HG02642 (cell line): ENCODE measurements around the gene MTA2.
"Not testable (repeated sequence)": the region's sequence is repeated elsewhere in the genome, so short reads cannot be mapped to it uniquely, and the experiment has no call there.

ENCODE experiments used
- ATAC-seq: cut with Tn5 transposase; IDR thresholded peaks from one replicate; pipeline ENCODE4 v1.9.1; 2021; ENCODE audit warnings: mild to moderate bottlenecking; ENCODE audit not compliant: unreplicated experiment, poor library complexity

MTA2 gene

DNA sequence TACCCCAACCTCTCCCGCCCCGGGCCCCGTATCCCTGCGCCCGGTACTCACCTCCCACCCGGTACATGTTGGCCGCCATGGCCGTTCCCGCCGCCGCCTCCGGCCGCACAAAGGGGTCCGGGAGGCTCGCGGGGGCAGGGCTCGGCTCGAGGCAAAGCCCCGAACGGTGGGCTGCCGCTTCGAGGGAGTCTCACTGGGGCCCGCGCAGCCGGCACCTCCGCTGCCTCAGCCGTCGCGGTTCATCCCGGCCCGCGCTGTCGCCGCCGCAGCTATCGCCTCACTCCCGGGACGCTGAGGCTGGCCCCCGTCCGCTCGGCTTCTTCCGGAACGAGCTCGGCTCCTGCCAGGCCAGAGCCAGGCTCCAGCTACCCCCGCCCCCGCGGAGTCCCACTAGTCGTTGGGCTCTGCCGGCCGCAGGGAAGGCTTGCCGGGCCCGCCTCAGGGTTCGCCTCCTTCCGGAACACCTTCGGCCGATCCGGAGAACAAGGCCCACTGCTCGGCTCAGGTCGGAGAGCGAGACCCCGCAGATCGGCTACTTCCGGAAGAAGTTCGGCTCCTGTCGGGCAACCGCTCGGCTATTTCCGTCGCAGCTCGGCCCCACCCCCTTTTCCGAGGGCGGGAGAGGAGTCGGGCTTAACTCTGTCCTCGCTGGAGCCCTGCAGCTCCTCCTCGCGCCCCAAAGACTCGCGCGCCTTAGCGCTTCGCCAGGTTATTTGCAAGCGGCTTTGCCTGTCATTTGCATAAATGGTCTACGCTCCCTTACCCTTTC lies at the start of gene MTA2:
Gene MTA2 (minus strand): TSS at position 494 of the 769 bp plus-strand sequence. CDS start 415 bp downstream, at position 79.
- ATAC-seq: peak; percentile 78

DNA sequence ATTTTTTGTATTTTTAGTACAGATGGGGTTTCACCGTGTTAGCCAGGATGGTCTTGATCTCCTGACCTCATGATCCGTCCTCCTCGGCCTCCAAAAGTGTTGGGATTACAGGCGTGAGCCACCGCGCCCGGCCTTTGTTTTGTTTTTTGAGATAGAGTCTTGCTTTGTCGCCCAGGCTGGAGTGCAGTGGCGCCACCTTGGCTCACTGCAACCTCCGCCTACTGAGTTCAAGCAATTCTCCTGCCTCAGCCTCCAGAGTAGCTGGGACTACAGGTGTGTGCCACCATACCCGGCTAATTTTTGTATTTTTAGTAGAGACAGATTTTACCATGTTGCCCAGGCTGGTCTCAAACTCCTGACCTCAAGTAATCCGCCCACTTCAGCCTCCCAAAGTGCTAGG lies 48.6 kb upstream of the MTA2 start:
- ATAC-seq: not testable (repeated sequence)

DNA sequence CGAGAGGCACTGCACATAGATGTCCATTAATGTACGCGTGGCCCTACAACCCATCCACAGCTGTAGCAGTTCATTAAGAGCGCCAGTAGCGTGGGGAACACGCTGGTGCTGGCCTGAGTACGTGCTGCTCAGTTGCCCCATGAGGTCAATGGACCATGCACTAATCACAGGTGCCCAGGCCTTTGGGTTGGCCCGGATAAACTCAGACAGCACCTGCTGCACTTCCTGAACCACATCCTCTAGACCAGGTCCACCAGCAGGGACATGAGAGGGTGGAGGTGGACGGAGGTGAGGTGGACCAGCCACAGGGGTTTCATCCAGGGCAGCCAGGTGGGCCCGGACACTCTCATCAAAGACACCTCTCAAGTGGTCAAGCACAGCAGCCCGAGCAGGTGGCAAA lies 47.8 kb upstream of the MTA2 start:
- ATAC-seq: no peak

DNA sequence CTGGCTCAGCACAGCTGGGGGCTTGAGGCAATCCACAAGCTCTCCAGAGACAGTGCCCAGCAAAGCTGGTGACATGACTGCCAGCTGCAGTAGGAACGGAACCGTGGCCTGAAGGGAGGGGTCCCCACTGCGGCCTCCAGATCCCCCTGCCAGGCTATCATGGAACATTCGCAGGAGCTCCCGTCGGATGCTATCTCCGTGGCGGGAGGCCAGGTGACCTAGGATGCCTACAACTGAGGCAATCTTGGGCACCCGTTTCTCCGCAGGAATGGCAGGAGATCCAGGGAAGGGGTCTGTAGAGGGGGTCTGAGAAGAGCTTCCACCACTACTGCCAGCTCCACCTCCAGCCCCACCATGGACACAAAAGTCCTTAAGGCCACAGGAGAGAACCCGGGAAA lies 47.3 kb upstream of the MTA2 start:
- no peak for ATAC-seq

DNA sequence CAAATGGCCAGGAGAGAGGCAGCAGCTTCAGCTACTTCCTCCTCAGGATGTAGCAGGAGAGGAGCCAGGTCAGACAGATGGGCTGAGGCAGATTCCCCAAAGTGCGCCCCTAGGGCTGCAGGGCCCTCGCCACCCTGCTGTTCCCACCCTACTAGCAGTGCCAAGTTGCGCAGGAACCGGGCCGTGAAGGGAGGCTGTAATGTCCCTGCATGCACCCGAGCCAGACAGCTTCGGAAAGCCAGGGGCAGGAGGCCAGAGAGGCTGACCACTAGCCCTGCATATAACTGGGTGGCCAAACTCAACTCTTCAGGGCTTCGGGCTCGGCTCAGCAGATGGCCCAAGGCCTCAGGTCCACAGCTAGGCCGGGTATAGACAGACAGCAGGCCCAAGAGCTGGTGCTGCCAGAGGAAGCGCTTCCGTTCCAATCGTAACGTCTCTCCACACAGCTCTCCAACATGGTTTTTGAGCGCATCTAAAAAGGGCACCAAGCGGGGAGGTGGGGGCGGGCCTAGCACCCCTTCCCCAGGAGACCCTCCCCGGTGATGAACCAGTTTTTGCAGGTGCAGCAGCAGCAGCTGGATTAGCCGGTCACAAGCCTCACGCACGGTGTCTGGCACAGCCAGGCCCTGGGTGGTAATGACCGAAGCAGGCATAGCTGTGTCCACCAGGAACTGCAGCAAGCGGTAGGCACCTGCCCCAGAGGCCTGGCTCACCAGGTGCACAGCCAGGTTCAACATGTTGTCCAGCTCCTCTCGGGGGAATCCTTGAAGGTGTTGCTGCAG lies 46.7 kb upstream of the MTA2 start:
- no peak for ATAC-seq

DNA sequence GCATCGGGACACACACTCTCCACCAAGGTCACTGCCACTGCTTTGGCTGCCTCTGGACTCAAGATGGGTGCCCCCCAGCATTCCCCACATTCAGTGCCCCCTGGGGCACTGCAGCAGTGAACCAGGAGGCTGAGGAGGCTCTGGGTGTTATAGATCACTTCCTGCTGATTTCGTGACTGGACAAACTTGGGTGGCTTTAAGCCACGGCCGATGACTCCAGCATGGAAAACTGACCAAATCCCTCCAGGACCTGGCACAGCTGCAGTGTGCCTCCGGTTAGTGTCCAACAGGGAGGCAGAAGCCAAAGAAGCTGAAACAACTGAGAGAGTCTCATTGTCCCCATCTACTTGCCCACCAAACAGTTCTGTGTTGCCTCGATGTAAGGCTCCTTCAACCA lies 45.9 kb upstream of the MTA2 start:
- no peak for ATAC-seq

DNA sequence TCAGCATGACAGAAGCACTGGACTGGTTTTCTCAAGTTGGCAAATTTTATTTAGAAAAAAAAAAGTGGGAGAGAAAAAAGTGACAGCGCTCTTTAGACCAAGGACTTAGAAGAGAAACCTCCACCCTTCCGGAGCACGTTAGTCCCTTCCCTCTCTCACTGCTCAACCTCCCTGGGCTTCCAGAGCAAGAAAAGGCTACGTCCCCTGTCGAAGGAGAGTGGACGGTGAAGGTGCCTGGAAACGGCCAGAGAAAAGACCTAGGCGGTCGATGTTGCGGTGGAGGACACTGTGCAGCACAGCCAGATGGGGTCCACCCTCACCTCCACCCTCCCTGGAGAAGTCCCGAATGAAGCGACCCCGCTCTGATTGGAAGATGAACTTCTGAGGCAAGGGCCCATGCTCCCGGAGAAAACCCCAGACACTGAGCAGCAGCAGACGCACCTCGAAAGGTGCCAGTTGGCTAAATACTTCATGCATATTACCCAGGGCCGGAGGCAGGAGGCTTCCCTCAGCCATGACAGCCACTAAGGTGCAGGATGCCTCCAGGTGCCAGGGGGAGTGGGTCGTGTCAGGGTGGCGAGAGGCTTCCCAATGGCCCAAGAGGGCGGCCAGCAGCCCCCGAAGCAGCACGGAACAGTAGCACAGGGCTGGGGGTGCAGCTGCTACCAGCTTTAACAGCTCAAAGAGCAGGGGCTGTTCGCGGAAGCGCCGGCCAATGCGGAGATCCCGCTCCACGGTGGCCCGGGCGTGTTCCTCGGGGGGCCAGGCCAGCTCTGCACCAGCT lies 45.4 kb upstream of the MTA2 start:
- peak; percentile 1 for ATAC-seq

DNA sequence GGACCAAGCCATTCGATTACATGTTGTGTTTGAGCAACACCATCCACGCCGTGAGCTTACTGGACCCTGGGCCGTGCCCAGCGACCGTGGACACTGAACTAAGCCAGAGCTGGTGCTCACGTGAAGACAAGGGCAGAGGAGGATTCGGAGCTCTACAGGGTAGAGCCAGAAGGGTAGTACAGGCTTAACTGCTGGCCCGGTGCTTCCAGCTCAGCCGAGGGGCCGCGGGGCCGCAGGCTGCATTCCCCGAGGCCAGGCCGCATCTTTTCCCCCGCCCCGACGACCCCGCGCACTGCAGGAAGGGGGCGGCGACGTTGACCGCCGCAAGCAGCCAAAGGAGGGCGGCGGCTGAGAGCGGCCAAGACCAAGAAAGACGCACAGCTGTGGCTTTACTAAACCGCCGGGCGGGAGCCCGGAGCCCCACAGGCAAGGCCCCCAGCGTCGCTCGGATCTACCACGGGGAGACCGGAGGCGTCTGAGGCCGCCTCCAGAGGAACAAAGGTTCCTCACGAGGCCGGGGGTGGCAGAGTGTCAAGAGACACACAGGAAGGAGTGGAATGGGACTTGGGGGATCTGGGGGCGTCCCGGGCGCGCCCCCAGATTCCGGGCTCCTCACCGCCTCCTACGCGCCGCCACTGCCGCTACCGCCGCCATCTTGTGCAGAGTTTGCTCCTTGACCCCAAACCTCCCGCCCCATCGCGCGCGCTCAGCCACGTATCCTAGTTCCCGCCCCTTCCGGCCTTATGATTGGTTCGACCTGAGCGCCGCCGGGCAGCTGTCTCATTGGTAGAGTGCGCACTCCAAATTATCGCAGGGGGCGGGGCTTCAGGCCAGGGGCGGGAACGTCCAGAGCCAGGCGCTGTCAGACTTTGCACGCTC lies 44.5 kb upstream of the MTA2 start, which contains the start of gene GANAB:
Gene GANAB (minus strand): TSS at position 668 of the 879 bp plus-strand sequence. CDS start 14 bp downstream, at position 654.
- peak; percentile 92 for ATAC-seq

DNA sequence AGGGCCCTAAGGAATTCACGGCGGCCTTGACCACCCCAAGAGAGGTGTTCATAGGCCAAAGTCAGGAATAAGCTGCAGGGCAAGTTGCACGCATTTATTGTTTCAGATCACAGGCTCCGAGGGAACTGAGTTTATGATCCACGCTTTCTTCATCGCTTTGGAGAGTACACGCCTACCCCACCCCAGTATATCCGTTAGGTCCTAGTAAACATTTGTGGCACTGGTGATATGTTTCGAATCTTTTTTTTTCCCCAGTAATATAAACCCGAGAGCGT lies 43.9 kb upstream of the MTA2 start:
- ATAC-seq: no peak

DNA sequence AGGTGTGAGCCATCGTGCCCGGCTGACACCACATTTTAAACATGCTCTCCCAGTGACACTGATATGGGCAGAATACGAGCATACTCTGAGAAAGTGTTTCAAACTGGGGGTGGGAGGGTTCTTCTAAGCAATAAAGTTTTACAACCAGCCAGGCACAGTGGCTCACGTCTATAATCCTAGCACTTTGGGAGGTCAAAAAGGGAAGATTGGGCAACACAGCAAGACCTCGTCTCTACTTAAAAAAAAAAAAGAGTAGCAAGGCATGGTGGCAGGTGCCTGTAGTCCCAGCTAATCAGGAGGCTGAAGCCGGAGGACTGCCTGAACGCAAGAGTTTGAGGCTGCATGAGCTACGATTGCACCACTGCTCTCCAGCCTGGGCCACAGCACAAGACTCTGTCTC lies 42.6 kb upstream of the MTA2 start:
- no peak for ATAC-seq

DNA sequence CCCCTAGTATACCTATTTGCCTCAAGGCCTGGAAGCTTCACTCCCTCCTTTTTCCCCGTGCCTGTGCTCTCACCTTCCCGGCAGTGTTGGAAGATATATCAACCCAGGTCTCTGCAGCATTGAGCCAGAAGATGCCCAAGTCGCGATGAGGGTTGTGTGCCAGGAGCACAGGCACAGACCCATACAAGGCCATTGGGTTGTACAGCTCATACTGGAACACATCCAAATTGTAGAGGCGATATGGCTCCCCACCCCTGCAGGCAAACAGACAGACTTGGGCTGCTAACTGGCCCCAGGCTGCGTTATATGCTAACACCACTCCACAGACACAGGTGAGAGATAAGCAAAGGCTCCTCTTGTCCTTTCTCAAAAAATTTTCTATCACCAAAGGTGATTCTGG lies 30.8 kb upstream of the MTA2 start:
- ATAC-seq: no peak

DNA sequence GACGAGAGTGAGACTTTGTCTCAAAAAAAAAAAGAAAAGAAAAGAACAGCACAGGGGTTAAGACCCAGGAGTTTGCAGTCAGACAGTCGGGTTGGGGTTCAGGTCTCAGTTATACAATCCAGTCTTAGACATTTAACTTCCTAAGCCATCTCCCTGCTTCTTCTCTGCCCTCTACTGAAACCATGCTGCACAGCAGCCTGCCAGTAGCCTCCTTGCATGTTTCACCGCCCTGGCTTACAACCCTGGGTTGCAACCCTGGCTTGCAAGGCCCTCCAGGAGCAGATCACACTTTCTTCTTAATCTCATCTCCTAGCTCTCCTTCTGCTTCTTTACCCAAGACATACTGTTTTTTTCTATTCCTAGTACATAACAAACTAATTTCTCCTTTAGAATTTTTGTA lies 26.0 kb upstream of the MTA2 start:
- no peak for ATAC-seq

DNA sequence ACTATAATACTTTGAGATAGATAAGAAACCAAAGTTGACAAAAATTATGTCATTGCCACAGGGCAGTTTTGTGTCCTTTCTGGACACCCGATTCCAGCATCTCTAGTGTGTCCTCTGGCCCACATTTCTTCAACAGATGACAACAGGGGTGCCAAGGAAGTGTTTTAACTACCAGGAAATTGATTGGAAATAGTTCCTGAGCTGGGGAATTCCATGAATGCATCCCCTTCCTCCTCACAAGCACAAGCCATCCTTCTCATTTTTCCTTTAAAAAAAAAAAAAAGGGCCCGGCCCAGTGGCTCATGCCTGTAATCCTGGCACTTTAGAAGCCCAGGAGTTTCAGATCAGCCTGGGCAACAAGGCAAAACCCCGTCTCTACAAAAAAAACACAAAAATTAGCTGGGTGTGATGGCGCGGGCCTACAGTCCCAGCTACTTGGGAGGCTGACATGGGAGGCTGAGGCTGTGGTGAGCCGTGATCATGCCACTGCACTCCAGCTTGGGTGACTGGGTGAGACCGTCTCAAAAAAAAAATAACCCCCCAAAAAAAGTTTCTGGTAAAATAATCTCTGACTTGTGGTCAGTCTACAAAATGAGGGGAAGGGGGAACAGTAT lies 20.9 kb upstream of the MTA2 start:
- ATAC-seq: no peak

DNA sequence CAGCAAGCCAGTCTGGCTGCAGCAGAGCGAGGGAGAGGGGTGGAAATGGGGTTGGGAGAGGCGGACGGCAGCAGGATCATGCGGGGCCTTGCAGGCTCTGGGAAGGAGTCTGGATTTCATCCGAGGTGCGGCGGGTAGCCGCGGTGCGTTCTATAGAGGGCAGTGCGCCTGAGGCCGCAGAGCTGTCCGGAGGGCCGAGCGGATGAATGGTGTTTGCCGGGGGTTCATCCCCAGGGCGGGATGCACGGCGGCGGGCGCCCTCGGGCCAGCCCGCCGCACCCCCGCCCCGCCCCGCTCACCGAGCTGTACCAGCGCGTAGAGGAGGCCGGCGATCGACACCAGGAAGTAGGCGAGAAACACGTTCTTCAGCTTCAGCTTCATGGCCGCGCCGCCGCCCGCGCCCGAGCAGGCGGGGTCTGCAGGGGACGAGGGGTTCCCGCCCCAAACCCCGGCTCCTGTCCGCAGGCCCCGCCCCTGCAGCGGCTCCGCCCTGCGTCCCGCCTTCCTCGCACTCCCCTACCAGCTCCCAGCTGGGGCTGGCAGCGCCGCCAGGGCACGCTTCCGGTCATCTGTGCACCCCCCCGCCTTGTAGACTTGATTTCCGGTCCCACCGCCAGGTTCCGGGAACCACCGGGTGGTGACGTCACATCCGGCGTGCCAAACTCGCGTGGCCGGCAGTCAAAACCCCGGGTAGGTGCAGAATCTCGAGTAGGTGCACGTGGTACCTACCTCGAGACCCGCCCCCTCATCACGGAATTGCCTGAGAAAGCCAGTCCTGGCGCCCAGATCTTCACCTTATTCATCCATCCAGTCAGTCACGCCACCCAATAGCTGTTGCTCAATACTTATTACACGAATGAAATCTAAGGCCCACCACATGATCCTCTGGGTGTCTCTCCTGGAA lies 20.2 kb upstream of the MTA2 start, which contains the start of gene B3GAT3:
Gene B3GAT3 (minus strand): TSS at position 420 of the 904 bp plus-strand sequence. CDS start 39 bp downstream, at position 381.
- peak; percentile 96 for ATAC-seq

DNA sequence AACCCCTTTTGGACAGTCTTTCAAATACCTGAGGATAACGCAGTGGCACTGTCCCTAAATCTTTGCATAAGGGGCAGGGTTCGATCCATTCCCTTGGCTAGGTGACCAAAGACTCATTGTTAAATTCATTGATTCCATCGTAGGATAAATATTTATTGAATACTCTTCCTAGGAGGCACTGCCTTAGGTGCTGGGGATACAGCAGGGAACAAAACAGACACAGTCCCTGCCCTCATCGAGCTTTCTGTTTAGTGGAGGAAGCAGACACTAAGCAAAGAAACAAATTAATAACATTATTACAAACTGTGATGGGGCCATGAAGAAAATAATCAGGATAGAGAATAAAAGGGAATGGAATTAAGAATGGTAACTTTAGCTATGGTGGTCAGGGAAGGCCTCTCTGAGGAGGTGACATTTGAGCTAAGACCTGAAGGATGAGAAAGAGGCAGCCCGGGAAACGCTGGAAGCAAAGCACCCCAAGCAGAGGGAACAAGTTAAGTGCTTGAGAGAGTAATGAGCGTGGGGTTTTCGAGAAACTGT lies 19.4 kb upstream of the MTA2 start:
- ATAC-seq: no peak

DNA sequence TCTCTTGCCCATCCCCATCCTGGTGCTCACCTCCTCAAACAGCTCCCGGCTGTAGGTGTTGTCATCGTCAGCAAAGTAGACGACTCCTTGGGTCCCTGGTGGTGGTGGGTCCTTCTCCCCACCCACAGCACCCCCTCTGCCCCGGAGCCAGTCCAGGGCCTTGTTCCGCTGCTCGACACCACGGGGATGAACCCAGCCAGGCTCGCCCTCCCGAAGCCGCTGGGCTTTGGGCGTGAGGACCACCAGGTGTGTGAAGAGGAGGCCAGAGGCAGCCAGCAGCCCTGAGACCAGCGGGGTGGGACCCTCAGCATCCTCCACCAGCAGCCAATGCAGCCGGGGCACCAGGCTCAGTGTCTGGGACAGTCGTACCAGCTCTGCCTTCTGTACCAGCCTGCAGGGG lies 15.3 kb upstream of the MTA2 start:
- ATAC-seq: not testable (repeated sequence)

DNA sequence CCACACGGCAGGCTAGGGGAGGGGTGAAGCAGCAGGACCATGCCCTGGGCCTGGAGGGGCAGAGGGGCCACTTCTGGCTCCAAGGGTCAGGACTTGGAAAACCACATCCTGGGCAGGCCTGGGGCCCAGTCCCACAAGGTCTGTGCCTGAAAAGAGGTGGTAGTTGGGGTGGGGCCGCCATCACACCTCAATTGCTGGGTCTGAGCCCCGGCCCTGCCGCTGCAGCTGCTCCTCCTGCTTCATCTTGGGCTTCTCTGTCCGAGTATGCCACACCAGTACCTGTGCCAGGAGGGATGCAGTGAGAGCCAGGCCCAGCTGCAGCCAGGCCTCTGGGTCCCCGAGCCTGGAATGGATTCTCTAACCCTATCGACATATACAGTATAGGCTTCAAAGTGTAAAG lies 13.9 kb upstream of the MTA2 start:
- no peak for ATAC-seq

DNA sequence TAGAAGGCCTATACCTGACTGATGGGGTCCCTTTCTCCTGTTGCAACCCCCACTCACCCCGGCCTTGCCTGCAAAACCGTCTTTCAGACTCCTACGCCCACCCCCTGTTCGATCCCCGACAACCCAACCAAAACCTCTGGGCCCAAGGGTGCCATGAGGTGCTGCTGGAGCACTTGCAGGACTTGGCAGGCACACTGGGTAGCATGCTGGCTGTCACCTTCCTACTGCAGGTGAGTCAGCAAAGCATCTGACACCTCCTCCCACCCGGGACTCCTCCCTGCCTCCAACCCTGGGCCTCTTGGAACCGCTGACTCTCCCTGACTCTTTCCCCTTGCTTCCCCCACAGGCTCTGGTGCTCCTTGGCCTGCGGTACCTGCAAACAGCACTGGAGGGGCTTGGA lies 12.6 kb upstream of the MTA2 start:
- no peak for ATAC-seq
